Fibroblast of lung (primary cell): ENCODE data around the gene KIAA0319L. TPM values are rescaled to one million over a fixed set of nuclear protein-coding genes. Genes with fewer than 3 reads are reported as not detected.

ENCODE experiments used
- DNase-seq, 2 donors: peaks; one replicate each; pipeline versions ENCODE4 v3.0.0 to v3.0.0-alpha.2; 2010; ENCODE audit warnings: low read depth in 2 of 2
- H2AFZ ChIP-seq: 2 replicates; pipeline ENCODE4 v1.5.1; 2012; ENCODE audit warnings: low read length, control low read depth, inconsistent platforms
- H3K27ac ChIP-seq: 2 replicates; pipeline ENCODE4 v1.5.1; 2011; ENCODE audit warnings: low read length, control low read depth; ENCODE audit not compliant: insufficient read depth
- H3K27me3 ChIP-seq: 2 replicates; pipeline ENCODE4 v1.5.1; 2011; ENCODE audit warnings: mild to moderate bottlenecking, low read length; ENCODE audit not compliant: control insufficient read depth, insufficient read depth
- H3K36me3 ChIP-seq: 2 replicates; pipeline ENCODE4 v1.5.1; 2011; ENCODE audit warnings: low read length; ENCODE audit not compliant: control insufficient read depth, insufficient read depth
- H3K4me1 ChIP-seq: 2 replicates; pipeline ENCODE4 v1.5.1; 2011; ENCODE audit warnings: low read length; ENCODE audit not compliant: control insufficient read depth, insufficient read depth; ENCODE audit errors: extremely low read depth
- H3K4me2 ChIP-seq: 2 replicates; pipeline ENCODE4 v1.5.1; 2011; ENCODE audit warnings: low read length, control low read depth; ENCODE audit not compliant: insufficient read depth; ENCODE audit errors: extremely low read depth
- H3K4me3 ChIP-seq, 4 experiments: fragments of 200-600 bp in 1 of 4; sonication (generic) in 1 of 4; replicated peaks in 1 of 4; 2 replicates each; pipeline ENCODE4 v1.5.1; 2011 to 2016; ENCODE audit warnings: low read length in 4 of 4, low read depth in 3 of 4, mild to moderate bottlenecking in 3 of 4, control low read depth in 2 of 4, inconsistent platforms in 1 of 4, mixed read lengths in 1 of 4; ENCODE audit not compliant: insufficient read depth in 1 of 4; ENCODE audit errors: control extremely low read depth in 1 of 4
- H3K79me2 ChIP-seq: 2 replicates; pipeline ENCODE4 v1.5.1; 2012; ENCODE audit warnings: mild to moderate bottlenecking, low read length, inconsistent platforms; ENCODE audit not compliant: control insufficient read depth, insufficient read depth
- H3K9ac ChIP-seq: 2 replicates; pipeline ENCODE4 v1.5.1; 2011; ENCODE audit warnings: mild to moderate bottlenecking, low read length, control low read depth; ENCODE audit not compliant: insufficient read depth
- H3K9me3 ChIP-seq: 2 replicates; pipeline ENCODE4 v1.5.1; 2012; ENCODE audit warnings: low read depth, low read length; ENCODE audit not compliant: control insufficient read depth, insufficient read depth
- H4K20me1 ChIP-seq: 2 replicates; pipeline ENCODE4 v1.5.1; 2011; ENCODE audit warnings: low read length; ENCODE audit not compliant: control insufficient read depth, insufficient read depth; ENCODE audit errors: extremely low read depth
- CTCF ChIP-seq, 2 donors: IDR thresholded peaks in 1 of 2; conservative IDR thresholded peaks in 1 of 2; 1 replicate in 1 of 2; 2 replicates in 1 of 2; pipeline ENCODE4 v1.5.1; 2011 to 2012; ENCODE audit warnings: low read length in 2 of 2, control low read depth in 1 of 2, inconsistent platforms in 1 of 2, low read depth in 1 of 2, mild to moderate bottlenecking in 1 of 2
- EZH2 ChIP-seq: IDR thresholded peaks from 2 replicates; pipeline ENCODE4 v1.5.1; 2012; ENCODE audit warnings: low read length, control low read depth, mild to moderate bottlenecking; ENCODE audit errors: missing control alignments
- polyA plus RNA-seq, 2 donors: library from polyadenylated mRNA; depleted of rRNA in 1 of 2; stranded (reverse) in 1 of 2; unstranded in 1 of 2; fragments of >200 nt; gene quantifications; 2 replicates each; pipeline ENCODE4 v1.2.1, GENCODE V29; 2011 to 2012; ENCODE audit warnings: missing spikeins in 1 of 2
- total RNA-seq: library from RNA; depleted of rRNA; stranded (reverse); fragments of >200 nt; gene quantifications from 2 replicates; pipeline ENCODE4 v1.2.1, GENCODE V29; 2014

Gene KIAA0319L
- total and polyA plus RNA-seq, 2 donors (not counting 1 experiment from before 2014, with no cell fraction given) = 65.4 to 66.1 TPM

GRCh38 chr1:35591211-35591610 is 34.0 kb upstream of the KIAA0319L start:
- no peaks in the 10 kb centered on the region for H3K4me1 ChIP-seq
- no peaks in the 10 kb centered on the region for H3K79me2 ChIP-seq
- DNase-seq = no peak
- H3K36me3 ChIP-seq = no peaks in the 10 kb centered on the region
- H3K9ac ChIP-seq = no peak overlapping the region
- no peaks in the 10 kb centered on the region for H3K9me3 ChIP-seq
- no peaks in the 10 kb centered on the region for H3K27me3 ChIP-seq
- no peak overlapping the region for H3K27ac ChIP-seq
- H2AFZ ChIP-seq = no peak overlapping the region
- TF ChIP-seq CTCF (conservative IDR thresholded peaks at IDR 0.05 in 1 of 2, IDR thresholded peaks at IDR 0.05 in 1 of 2; ENCODE audit: low read depth in 1 of 2, low read length in 2 of 2) (no peak), EZH2 (no peak)
- H3K4me2 ChIP-seq = no peak overlapping the region
- H4K20me1 ChIP-seq = no peaks in the 10 kb centered on the region
- no peak overlapping the region for H3K4me3 ChIP-seq

GRCh38 chr1:35590476-35591040 is 33.4 kb upstream of the KIAA0319L start:
- Histone ChIP-seq H3K9me3 (no peaks in the 10 kb centered on the region), H3K9ac (no peak overlapping the region), H3K4me3 (no peak overlapping the region), H3K79me2 (no peaks in the 10 kb centered on the region), H3K4me1 (no peaks in the 10 kb centered on the region), H4K20me1 (no peaks in the 10 kb centered on the region), H3K4me2 (no peak overlapping the region), H2AFZ (no peak overlapping the region), H3K36me3 (no peaks in the 10 kb centered on the region), H3K27ac (no peak overlapping the region), H3K27me3 (no peaks in the 10 kb centered on the region)
- no peak for DNase-seq
- TF ChIP-seq CTCF (conservative IDR thresholded peaks at IDR 0.05 in 1 of 2, IDR thresholded peaks at IDR 0.05 in 1 of 2; ENCODE audit: low read depth in 1 of 2, low read length in 2 of 2) = no peak
- TF ChIP-seq EZH2 = no peak

- Histone ChIP-seq H3K27me3 (no peaks in the 10 kb centered on the region), H4K20me1 (no peaks in the 10 kb centered on the region)
- DNase-seq = no peak
These were observed 32.6 kb upstream of the KIAA0319L start for GRCh38 chr1:35589516-35590427.

More at GRCh38 chr1:35589516-35590427, 32.6 kb upstream of the KIAA0319L start:
- H3K9ac ChIP-seq = no peak overlapping the region
- no peak overlapping the region for H3K4me2 ChIP-seq
- H3K4me3 ChIP-seq = no peak overlapping the region
- no peaks in the 10 kb centered on the region for H3K9me3 ChIP-seq
- H3K79me2 ChIP-seq = no peaks in the 10 kb centered on the region
- no peaks in the 10 kb centered on the region for H3K4me1 ChIP-seq
- H3K36me3 ChIP-seq = no peaks in the 10 kb centered on the region
- H3K27ac ChIP-seq = no peak overlapping the region
- TF ChIP-seq CTCF (conservative IDR thresholded peaks at IDR 0.05 in 1 of 2, IDR thresholded peaks at IDR 0.05 in 1 of 2; ENCODE audit: low read depth in 1 of 2, low read length in 2 of 2) = no peak
- TF ChIP-seq EZH2 = no peak
- no peak overlapping the region for H2AFZ ChIP-seq
